NCI-H1436 (cell line): Measurements from ENCODE around the gene IL1RL2.

Experiments used
- DNase-seq: peaks from one replicate; lab custom pipeline; 2025; lab: John Stamatoyannopoulos, UW

The IL1RL2 gene

DNA sequence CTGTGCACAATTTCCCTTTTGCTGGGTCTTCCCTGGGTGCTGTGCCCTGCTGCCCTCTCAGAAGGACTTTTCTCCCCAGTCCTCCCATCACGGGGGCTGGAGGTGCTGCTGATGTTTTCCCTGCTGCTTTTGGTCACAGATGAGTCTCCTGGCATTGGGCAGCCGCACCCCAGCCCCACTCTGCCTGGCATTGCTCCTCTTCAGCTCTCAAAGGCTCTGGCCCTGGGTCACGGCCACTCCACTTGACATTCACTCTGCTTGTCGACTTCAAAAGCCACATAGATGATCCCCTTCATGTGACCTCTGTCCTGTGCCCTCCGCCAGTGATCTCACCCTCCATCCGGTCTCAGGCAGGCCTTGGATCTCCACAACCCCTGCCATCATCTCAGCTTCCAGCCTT, 81.0 kb downstream of the IL1RL2 start:
- no peak for DNase-seq

DNA sequence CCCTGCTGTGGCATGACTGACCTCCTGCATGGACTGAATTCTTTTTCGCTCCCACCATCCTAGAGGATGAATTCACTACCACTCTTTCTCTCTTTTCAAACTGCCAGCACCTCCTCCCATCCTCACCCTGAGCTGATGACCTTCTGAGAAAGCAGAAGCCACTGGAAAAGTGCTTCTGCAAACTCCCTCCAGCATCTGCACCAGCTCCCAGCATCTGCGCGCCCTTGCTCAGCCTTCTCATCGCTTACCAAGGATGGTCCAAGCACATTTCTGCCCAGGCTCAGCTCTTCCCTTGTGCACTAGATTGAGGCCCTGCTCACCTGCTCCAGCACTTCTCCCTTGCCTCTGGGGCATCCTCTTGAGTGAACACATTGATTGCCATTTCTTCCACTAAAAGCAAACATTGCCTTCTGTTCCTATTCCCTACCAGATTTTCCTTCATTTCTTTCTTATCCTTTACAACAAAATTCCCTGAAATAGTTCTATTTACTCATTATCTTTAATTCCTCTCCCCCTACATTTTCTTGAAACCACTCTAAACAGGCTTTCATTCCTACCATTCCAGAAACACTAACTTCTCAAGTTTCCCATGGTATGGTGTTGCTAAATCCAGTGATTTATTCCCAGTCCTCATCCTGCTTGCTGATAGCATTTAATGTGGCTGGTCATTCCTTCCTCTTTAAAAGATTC, 81.8 kb downstream of the IL1RL2 start:
- no peak for DNase-seq

DNA sequence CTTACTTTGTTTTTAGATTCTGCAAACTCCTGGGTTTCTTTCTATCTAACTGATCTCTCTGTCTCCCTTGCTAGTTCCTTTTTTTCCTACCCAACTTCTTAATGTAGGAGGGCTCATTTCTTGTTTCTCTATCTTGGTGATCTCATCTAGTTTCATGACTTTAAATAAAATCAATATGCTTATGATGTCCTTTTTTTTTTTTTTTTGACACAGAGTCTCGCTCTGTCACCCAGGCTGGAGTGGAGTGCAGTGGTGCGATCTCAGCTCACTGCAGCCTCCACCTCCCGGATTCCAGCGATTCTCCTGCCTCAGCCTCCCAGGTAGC, 82.3 kb downstream of the IL1RL2 start:
- DNase-seq, result no peak

DNA sequence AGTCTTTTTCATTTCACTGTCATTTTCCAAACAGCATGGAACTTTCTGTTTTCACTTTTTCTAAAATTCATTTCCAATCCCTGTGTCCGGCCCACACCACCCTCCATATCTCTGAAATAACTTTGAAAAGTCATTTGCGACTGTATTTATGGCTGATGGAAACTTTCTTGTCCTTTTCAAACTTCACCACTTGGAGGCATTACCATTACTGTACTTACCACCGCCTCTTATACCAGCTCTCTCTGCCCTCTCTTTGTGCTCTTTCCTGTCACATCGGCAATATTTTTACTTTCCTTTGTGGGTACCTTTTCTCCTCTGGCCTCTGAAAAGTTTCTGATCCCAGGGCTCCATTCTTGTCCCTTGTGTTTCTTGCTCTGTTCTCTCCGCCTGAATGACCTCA, 85.0 kb downstream of the IL1RL2 start:
- DNase-seq, result no peak

DNA sequence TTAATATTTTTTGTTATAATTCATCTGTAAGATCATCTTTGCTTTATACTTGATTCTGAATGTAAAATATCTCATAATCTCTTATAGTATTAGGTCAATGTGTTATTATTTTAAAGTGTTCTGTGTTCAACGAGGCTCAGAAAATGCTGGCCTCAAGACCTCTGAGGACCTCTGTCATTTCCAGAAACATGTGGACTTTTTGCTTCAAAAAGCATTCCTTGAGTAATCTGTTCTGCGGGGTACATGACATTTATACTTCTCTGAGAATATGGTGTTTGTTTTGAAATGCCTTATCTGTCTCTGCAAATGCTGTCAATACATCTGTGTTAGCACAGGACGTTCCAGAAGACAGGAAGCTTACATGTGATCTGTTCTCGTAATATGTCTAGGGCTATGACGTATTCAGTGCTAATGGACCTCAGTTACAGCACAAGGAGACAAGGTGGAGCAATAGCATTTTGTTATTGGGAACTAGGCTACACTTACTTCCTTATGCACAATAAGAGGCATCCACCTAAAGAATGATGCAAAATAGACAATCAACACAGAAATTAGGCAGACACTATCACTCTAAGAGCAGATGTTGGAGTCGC, 86.9 kb downstream of the IL1RL2 start:
- DNase-seq, result no peak

DNA sequence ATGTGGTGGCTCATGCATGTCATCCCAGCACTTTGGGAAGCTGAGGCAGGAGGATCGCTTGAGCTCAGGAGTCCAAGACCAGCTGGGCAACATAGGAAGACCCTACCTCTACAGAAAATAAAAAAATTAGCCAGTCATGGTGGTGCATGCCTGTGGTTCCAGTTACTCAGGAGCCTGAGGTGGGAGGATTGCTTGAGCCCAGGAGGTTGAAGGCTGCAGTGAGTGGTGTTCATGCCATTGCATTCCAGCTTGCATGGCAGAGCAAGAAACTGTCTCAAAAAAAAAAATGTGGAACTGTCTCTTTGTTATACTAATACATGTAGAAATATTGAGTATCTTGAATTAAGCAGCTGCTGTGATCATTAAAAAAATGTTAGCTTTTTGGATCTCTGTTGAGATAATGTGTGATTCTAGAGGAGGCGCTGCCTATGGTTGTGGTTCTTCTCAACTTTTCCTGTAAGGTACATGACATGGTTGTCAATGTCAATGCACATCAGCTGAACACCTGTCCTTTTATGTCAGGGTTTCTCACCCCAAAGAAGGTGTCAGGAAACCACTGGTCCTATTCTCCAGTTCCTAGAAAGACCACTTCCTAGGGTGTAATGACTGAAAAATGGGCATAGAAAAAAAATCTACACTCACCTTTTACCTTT, 89.9 kb downstream of the IL1RL2 start:
- no peak for DNase-seq

DNA sequence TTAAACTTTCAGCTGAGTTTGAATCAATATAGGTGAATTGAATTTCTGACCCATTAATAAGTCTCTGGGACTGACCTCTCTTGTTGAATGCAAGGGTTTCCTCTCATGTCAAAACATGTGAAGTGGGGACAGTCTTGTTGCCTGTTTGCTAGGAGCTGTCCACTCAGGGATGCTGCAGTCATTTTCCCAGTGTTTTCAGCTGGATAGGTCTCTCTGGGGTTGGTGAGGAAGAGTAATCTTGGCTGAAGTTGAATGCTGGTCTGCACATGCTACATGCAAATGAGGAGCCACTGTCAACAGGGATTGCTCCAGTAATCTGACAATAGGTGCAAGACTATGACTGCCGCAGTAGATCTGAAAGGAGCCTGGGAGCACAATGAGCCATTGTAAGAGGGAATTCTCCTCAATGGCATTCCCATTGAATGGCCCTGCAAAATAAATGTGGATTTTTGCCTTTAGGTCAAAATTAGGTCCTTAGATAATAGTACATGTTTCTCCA, 90.4 kb downstream of the IL1RL2 start:
- DNase-seq, result no peak

DNA sequence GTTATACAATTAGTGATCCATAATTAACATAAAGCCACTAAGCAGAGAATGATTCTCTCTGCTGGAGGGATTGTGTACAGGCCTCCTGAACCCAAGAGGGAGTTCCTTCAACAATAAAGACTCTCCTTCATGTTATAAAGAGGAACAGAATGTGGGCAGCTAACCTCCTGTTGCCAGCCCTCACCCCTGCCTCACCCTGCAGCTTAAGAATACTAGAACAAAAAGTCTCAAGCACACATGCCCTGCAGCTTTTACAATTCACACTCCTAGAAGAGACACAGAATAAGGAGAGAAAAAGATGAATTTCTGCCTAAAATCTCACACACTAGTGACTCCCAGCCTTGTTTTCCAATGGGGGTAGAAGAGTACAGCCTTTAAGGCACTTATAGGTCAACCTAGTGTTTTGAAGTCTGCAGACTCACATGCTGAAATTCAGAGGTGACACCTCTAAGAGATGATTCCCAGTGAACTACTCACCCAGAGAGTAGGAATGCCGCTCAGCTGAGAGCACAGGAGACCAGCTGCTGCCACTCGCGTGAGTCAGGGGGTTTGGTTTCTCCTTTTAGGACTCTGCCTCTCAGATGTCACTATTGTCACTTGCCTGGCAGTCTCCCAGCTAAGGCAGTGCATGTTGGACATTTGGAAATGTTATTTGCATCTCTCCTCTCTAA, 92.0 kb downstream of the IL1RL2 start:
- no peak for DNase-seq

DNA sequence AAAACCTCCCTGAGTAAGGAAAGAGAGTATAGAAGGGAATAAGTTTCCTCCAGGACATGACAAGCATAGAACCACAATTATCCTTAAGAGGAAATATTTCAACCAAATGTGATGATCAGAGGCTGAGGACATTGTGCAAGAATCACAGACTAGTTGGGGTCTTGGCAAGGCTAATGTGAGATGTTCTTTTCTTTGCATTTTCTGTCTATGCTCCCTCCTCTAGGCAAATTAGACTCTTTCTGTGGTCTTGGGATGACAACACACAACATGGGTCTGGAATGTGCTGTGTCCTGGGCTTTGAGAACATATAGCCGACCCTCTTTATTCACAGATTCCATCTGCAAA, 92.5 kb downstream of the IL1RL2 start:
- DNase-seq, result no peak

DNA sequence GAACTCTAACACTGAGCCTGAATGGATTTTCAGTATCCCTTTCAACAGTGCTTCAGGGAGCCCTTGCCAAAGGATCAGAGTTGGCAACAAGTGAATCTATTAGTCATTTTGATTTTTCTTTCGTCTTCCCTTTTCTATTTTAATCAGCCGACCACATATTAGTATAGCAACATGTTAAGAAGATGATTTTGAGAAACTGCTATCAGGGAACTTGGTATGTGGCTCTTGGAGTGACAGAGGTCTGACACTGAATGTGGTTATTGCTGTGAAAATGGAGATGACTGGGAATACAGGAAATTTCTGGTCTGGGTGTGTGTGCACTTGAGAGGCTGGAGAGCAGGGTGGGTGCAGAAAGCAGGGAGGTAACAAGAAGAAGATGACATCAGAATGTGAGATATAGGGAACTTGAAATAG, 95.9 kb downstream of the IL1RL2 start:
- DNase-seq, result no peak

DNA sequence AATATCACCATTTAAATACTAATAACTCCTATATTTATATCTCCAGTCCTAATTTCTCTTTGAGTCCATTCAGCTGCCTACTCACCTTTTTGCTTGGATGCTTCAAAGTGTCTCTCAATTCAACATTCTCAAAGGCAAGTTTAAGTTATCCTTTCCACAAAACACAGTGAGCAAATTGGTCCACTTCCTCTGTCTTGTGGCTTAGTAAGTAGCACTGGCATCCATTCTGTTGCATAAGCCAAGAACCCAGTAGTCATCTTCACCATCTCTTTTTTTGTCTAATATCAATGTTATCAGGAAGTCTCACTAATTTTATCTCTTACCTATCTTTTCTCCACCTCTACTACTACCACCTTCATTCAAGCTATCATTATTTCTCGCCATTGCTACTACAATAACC, 97.2 kb downstream of the IL1RL2 start:
- DNase-seq, result no peak

DNA sequence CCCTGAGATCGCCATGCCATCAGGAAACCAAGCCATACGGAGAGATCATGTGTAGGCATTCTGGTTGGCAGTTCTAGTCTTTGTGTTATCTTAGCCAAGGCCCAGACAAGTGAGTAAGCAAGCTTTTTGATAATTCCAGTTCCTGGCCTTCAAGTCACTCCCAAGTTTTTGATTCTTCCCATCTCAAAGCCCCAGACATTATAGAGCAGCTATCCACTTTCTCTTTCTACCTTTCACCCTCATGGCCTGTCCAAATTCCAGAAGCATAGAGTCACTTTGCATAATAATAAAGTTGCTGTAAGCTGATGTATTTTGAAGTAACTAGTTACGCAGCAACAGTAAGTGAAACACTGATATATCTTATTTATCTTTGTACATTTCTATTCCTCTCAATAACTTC, 97.8 kb downstream of the IL1RL2 start:
- no peak for DNase-seq

DNA sequence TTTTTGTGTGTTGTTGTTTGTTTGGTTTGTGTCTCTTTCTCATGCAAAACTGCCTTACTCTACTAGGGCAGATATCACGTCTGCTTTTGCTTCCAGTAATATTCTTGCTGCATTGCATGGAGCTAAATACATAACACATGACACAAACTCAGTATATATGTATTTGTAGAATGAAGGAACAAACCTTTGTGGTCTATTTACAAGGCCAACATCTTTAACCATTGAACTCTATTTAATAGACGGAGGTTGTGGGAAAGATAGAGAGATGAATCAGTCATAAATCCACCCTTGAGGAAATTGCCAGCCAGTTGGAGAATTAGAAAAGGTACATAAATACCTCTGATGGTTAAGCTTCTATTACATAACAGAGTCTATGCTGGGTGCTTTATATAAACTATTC, 98.5 kb downstream of the IL1RL2 start:
- no peak for DNase-seq

DNA sequence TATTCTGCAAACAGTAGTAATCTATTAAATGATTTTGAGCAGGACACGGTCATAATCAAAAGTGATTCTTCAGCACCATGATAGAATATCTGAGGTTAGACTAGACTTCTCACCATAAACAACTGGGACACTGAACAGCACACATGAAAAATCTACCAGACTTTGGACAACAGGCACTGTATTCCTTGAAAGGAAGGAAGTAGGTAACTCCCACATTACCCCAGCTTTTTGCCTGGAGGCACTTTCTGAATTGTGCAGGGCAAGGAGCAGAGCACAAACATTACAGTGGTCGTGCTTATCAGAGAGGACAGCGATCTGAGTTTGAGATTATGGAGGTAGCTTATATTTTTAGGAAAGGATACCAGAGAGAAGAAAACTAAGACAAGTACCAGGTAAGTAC, 99.2 kb downstream of the IL1RL2 start:
- no peak for DNase-seq

DNA sequence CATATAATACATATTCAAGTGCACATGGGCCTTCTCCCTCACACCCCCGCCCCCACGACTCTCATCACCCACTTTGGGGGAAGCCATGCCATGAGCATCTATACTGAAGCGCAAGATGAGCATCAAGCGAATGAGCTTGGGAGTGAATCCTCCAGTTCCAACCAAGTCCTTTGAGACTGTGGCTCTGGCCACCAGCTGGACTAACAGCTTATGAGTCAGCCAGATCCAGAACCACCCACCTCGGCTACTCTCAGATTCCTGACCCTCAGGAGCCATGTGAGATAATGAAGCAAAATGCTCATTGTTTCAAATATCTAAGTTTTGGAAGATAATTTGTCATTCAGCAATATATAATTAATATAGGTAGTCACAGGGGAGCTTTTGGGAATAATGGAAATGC, 102.3 kb downstream of the IL1RL2 start:
- no peak for DNase-seq
